Stimulated activated CD4-positive, alpha-beta T cell treated with anti-CD3 and anti-CD28 coated beads, Interleukin-2, amount 100 ng/mL, for 24 hours (primary cell): Measurements from ENCODE around the gene TRIAP1.

Source experiments
- DNase-seq, 2 donors: peaks; one replicate each; pipeline ENCODE4 v3.0.0-alpha.2; 2020

TRIAP1 gene

GRCh38 chr12:120425797-120426196 is 20.4 kb downstream of the TRIAP1 start:
- no peak for DNase-seq

- no peak for DNase-seq
Observed at GRCh38 chr12:120422892-120423456, 23.2 kb downstream of the TRIAP1 start.

DNA sequence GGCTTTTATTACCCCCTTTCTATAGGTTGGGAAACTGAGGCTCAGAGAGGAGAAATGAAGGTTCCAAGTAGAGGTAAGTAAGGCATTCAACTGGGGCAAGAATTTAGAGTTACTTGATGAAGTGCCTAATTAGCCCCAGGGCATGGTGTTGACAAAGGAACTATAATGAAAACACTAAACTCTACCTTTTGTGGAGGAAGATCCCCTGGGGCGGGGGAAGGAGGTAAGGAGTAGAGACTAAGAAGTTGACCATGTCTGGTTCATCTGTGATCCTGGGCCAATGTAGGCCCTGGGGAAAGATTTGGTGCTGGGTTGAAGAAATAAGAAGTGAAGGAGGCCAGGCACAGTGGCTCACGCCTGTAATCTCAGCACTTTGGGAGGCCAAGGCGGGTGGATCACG is 24.5 kb downstream of the TRIAP1 start:
- DNase-seq = no peak

- DNase-seq = no peak
Observed at GRCh38 chr12:120417917-120418580, 28.1 kb downstream of the TRIAP1 start.

DNA sequence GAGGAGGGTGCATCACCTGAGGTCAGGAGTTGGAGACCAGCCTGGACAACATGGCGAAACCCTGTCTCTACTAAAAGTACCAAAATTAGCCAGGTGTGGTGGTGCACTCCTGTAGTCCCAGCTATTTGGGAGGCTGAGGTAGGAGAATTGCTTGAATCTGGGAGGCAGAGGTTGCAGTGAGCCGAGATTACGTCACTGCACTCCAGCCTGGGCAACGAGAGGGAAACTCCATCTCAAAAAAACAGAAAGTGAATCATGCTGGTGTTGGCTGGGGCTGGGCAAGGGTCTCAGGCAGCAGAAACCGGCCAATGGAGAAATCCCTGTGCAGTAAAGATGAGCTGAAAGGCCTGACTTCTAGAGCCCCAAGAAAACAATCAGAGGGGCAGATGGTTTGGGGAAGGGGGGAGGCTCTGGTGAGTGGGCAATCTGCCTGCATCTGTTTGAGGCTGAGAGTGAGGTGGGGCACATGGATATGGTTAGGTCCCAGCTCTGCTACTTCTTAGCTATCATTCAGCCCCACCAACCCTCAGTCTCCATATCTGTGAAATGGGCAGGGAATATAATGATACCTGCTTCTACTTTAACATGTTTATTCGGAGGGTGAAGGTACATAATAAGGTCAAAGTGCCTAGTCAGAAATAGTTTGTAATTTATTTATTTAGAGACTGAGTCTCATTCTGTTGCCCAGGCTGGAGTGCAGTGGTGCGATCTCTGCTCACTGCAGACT is 29.5 kb downstream of the TRIAP1 start:
- DNase-seq = no peak

- DNase-seq = no peak
Observed at GRCh38 chr12:120413901-120414695, 32.1 kb downstream of the TRIAP1 start.

DNA sequence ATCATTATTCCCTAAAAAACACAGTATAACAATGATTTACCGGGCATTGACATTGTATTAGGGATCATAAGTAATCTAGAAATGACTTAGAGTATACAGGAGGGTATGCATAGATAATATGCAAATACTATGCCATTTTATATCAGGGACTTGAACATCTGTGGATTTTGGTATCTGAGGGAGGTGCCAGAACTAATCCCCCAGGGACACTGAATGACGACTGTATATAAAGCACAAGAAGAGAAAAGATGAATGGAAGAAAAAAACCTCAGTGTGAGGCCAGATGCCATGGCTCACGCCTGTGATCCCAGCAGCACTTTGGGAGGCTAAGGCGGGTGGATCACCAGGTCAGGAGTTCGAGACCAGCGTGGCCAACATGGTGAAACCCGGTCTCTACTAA is 33.8 kb downstream of the TRIAP1 start:
- no peak for DNase-seq

DNA sequence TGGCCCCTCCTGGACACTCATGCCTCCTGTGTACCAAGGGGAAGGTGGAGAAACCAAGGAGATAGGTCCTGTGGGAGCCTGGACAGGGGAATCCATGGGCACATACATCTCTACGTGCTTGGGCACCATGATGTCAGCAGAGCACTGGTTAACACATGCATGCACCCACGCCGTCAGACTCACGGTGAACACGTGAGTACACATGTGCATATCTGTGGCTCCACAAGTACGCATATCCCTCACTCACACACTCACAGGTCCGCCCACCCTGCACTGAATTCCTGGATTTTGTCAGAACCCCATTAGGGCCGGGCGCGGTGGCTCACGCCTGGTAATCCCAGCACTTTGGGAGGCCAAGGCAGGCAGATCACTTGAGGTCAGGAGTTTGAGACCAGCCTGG is 37.4 kb downstream of the TRIAP1 start:
- DNase-seq = no peak

DNA sequence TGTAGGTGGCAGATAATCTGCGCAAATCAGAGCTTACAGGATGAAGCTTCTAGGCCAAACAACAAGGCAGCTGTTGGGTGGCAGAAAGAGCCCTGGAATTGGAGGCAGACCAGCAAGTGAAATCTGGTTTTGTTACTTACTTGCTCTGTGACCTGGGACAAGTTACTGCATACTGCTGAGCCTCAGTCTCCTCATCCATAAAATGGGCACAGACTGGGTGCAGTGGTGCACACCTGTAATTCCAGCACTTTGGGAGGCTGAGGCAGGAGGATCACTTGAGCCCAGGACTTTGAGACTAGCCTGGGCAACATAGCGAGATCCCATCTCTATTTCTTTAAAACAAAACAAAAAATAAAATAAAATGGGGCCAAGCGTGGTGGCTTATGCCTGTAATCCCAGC is 39.6 kb downstream of the TRIAP1 start:
- no peak for DNase-seq

- no peak for DNase-seq
Observed at GRCh38 chr12:120406069-120406468, 40.1 kb downstream of the TRIAP1 start.

DNA sequence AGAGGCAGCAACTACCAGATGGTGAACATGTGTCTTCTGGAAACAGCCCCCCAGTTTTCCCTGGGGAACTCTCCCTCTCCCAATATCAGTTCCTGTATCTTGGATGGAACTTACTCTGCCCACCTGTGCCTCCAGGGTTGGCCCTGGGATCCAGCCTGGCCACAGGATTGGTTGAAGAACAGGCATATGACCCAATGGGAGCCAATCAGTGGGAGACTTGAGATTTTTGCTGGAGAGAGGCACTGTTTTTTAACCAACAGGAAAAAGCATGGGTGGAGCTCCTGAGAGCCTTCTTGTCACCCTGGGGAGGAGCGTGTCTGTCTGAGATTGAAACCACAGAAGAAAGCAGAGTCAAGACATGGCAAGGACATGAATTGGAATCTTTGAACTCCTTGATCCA is 41.9 kb downstream of the TRIAP1 start:
- DNase-seq = no peak

- DNase-seq = no peak
Observed at GRCh38 chr12:120403869-120404268, 42.3 kb downstream of the TRIAP1 start.

GRCh38 chr12:120402217-120402616 is 44.0 kb downstream of the TRIAP1 start:
- no peak for DNase-seq

GRCh38 chr12:120399531-120399930 is 46.7 kb downstream of the TRIAP1 start:
- DNase-seq = no peak

- DNase-seq = no peak
Observed at GRCh38 chr12:120397824-120398540, 48.2 kb downstream of the TRIAP1 start.

- DNase-seq = no peak
Observed at GRCh38 chr12:120394483-120395367, 51.5 kb downstream of the TRIAP1 start.
